ENCODE data around the gene DOCK7. TPM values are rescaled to one million over a fixed set of nuclear protein-coding genes. Genes with fewer than 3 reads are reported as not detected.
A peak's percentile ranks its signal among the peaks of the same experiment; 100 is the strongest.

DOCK7 gene
- total and polyA plus RNA-seq, 2 of the 13 experiments (the other 11 are each of a cell fraction or from before 2014, with no cell fraction given): 45.7 to 67.2 TPM

GRCh38 chr1:62643283-62643682 lies 44.9 kb downstream of the DOCK7 start:
- H2AFZ ChIP-seq (ENCODE audit: low read length): no peak overlapping the region
- no peak overlapping the region for H3K9ac ChIP-seq (ENCODE audit: insufficient read depth, low read depth, low read length)
- no peaks in the 10 kb centered on the region for H4K20me1 ChIP-seq (ENCODE audit: insufficient read depth, low read length)
- in situ Hi-C loops (cut with HindIII; ENCODE audit: extremely low pct_ligation_motif_present, low pct_unique_long_range_greater_than_20kb) (no loop called here), intact Hi-C loops (cut with micrococcal nuclease; ENCODE audit: unreplicated experiment) (no loop called here)
- no peak overlapping the region for H3K4me2 ChIP-seq (ENCODE audit: low read depth, low read length)
- BruUV-seq (replicated peaks): TSS peak; percentile 19
- no peaks in the 10 kb centered on the region for H3K4me1 ChIP-seq (ENCODE audit: insufficient read depth, low read length)
- 100% methylated on average over 1 of the region's 1 CpG for WGBS (ENCODE audit: low lambda C conversion rate)
- ATAC-seq (no peak), DNase-seq (ENCODE audit: low spot score) (no peak), FAIRE-seq (no peak)
- ChIA-PET POLR2A (no interaction called here), CTCF (ENCODE audit: low intra/inter-chr PET ratio, low total read pairs) (no interaction called here)
- TF ChIP-seq GPN1 (CRISPR knock-in tag; IDR thresholded peaks at IDR 0.05; ENCODE audit: borderline replicate concordance): no peak
- no peak for TF ChIP-seq PRDM4 (CRISPR knock-in tag; IDR thresholded peaks at IDR 0.05; ENCODE audit: borderline replicate concordance)
- TF ChIP-seq ETV6 (CRISPR knock-in tag; conservative IDR thresholded peaks at IDR 0.05): no peak
- TF ChIP-seq ZNF317 (CRISPR knock-in tag; IDR thresholded peaks at IDR 0.05): peak; percentile 96
- TF ChIP-seq ZNF510 (CRISPR knock-in tag; IDR thresholded peaks at IDR 0.05; ENCODE audit: low read depth): no peak
- TF ChIP-seq ZNF724P (CRISPR knock-in tag; IDR thresholded peaks at IDR 0.05; ENCODE audit: borderline replicate concordance): no peak
- no peak for TF ChIP-seq CREB1 (IDR thresholded peaks at IDR 0.05)
- TF ChIP-seq CREB1 (CRISPR knock-in tag; IDR thresholded peaks at IDR 0.05): no peak
- TF ChIP-seq ZNF788 (CRISPR knock-in tag; IDR thresholded peaks at IDR 0.05; ENCODE audit: borderline replicate concordance): no peak
- no peak for TF ChIP-seq MATR3 (CRISPR knock-in tag; IDR thresholded peaks at IDR 0.05)
- peaks cover 9 to 61% of the 10 kb centered on the region in 2 experiments for H3K36me3 ChIP-seq (replicated peaks in 1 of 2; ENCODE audit: control insufficient read depth in 1 of 2, insufficient read depth in 2 of 2, low read length in 2 of 2)
- no peaks in the 10 kb centered on the region for H3K27me3 ChIP-seq (ENCODE audit: control insufficient read depth in 1 of 2, insufficient read depth in 2 of 2, low read length in 2 of 2)
- no peaks in the 10 kb centered on the region for H3K9me3 ChIP-seq (ENCODE audit: low read length)
- no peak overlapping the region for H3K27ac ChIP-seq (ENCODE audit: extremely low read length, insufficient read depth, low read length)
- H3K79me2 ChIP-seq (ENCODE audit: insufficient read depth, low read length): no peaks in the 10 kb centered on the region
- H3K4me3 ChIP-seq (replicated peaks in 1 of 3; ENCODE audit: insufficient read depth in 1 of 3, low read depth in 2 of 3, low read length in 3 of 3): no peak overlapping the region

All from HepG2 (cell line).